CD4-positive, alpha-beta T cell treated with Interleukin-2 at 100 ng/mL for 4 hours (primary cell): ENCODE results near the gene MSMO1.

Source experiments
- DNase-seq: peaks from one replicate; pipeline ENCODE4 v3.0.0-alpha.2; 2020; ENCODE audit warnings: low spot score

MSMO1 gene

GRCh38 chr4:165360985-165361670 lies 33.7 kb downstream of the MSMO1 start:
- DNase-seq = no peak

GRCh38 chr4:165361810-165362209 lies 34.3 kb downstream of the MSMO1 start:
- DNase-seq = no peak

GRCh38 chr4:165364452-165365080 lies 37.1 kb downstream of the MSMO1 start:
- DNase-seq = no peak

- DNase-seq = no peak
Observed at GRCh38 chr4:165367040-165367439, 39.6 kb downstream of the MSMO1 start.

- DNase-seq = no peak
Observed at GRCh38 chr4:165368114-165368513, 40.6 kb downstream of the MSMO1 start.

GRCh38 chr4:165368567-165368966 lies 41.1 kb downstream of the MSMO1 start:
- DNase-seq = no peak

GRCh38 chr4:165369522-165369921 lies 42.1 kb downstream of the MSMO1 start:
- no peak for DNase-seq

- DNase-seq = no peak
Observed at GRCh38 chr4:165370530-165370929, 43.1 kb downstream of the MSMO1 start.

- no peak for DNase-seq
Observed at GRCh38 chr4:165375465-165375864, 48.0 kb downstream of the MSMO1 start.

- no peak for DNase-seq
Observed at GRCh38 chr4:165378398-165378744, 50.9 kb downstream of the MSMO1 start.

- peak; percentile 24 for DNase-seq
Observed at GRCh38 chr4:165378745-165379677, 51.5 kb downstream of the MSMO1 start, which contains the start of gene CPE. Gene CPE, plus strand, starts transcription at chr4:165379008. Its CDS starts 214 bp downstream, at chr4:165379222.

- no peak for DNase-seq
Observed at GRCh38 chr4:165379678-165380064, 52.2 kb downstream of the MSMO1 start.

GRCh38 chr4:165380805-165381204 lies 53.3 kb downstream of the MSMO1 start:
- DNase-seq = no peak

- DNase-seq = no peak
Observed at GRCh38 chr4:165381821-165382373, 54.4 kb downstream of the MSMO1 start.

- no peak for DNase-seq
Observed at GRCh38 chr4:165382640-165383039, 55.2 kb downstream of the MSMO1 start.

- no peak for DNase-seq
Observed at GRCh38 chr4:165383591-165384073, 56.2 kb downstream of the MSMO1 start.

- DNase-seq = no peak
Observed at GRCh38 chr4:165384186-165384585, 56.7 kb downstream of the MSMO1 start.

GRCh38 chr4:165384598-165384997 lies 57.1 kb downstream of the MSMO1 start:
- no peak for DNase-seq

GRCh38 chr4:165385126-165385525 lies 57.7 kb downstream of the MSMO1 start:
- no peak for DNase-seq

- no peak for DNase-seq
Observed at GRCh38 chr4:165386328-165386727, 58.9 kb downstream of the MSMO1 start.

- DNase-seq = no peak
Observed at GRCh38 chr4:165388756-165389155, 61.3 kb downstream of the MSMO1 start.
